H9 (cell line): ENCODE measurements around the gene MRPL14. TPM values are rescaled to one million over a fixed set of nuclear protein-coding genes. Genes with fewer than 3 reads are reported as not detected.
"Not testable (repeated sequence)": the region's sequence is repeated elsewhere in the genome, so short reads cannot be mapped to it uniquely, and the experiment has no call there.

Source experiments
- DNase-seq: peaks from one replicate; pipeline ENCODE4 v3.0.0-alpha.2; 2017
- H2AFZ ChIP-seq: one replicate; pipeline ENCODE4 v1.6.1; 2013; ENCODE audit warnings: mild to moderate bottlenecking, low read length, control low read depth, moderate library complexity
- H2AK5ac ChIP-seq: 2 replicates; pipeline ENCODE4 v1.6.1; 2013; ENCODE audit warnings: low read length, control low read depth, mixed read lengths; ENCODE audit not compliant: insufficient read length
- H2BK120ac ChIP-seq: one replicate; pipeline ENCODE4 v1.6.1; 2013; ENCODE audit warnings: low read depth, mild to moderate bottlenecking, low read length, control low read depth, inconsistent platforms; ENCODE audit not compliant: poor library complexity, severe bottlenecking
- H2BK12ac ChIP-seq: 2 replicates; pipeline ENCODE4 v1.6.1; 2013; ENCODE audit warnings: low read length, control low read depth, mixed read lengths, low read depth; ENCODE audit not compliant: insufficient read length
- H2BK15ac ChIP-seq: 2 replicates; pipeline ENCODE4 v1.6.1; 2013; ENCODE audit warnings: low read depth, low read length, control low read depth
- H2BK20ac ChIP-seq: one replicate; pipeline ENCODE4 v1.6.1; 2013; ENCODE audit warnings: low read depth, mild to moderate bottlenecking, low read length, control low read depth, inconsistent platforms; ENCODE audit not compliant: poor library complexity, severe bottlenecking
- H2BK5ac ChIP-seq: 2 replicates; pipeline ENCODE4 v1.6.1; 2013; ENCODE audit warnings: low read length, control low read depth, mixed read lengths; ENCODE audit not compliant: insufficient read length
- H3K14ac ChIP-seq: 2 replicates; pipeline ENCODE4 v1.6.1; 2013; ENCODE audit warnings: low read length, control low read depth; ENCODE audit not compliant: insufficient read depth
- H3K18ac ChIP-seq: 2 replicates; pipeline ENCODE4 v1.6.1; 2013; ENCODE audit warnings: low read depth, mild to moderate bottlenecking, mixed read lengths, low read length, control low read depth; ENCODE audit not compliant: insufficient read length
- H3K23ac ChIP-seq: 2 replicates; pipeline ENCODE4 v1.6.1; 2013; ENCODE audit warnings: low read length, control low read depth, mixed read lengths, low read depth; ENCODE audit not compliant: insufficient read length
- H3K23me2 ChIP-seq: 2 replicates; pipeline ENCODE4 v1.6.1; 2013; ENCODE audit warnings: low read depth, mild to moderate bottlenecking, mixed read lengths, low read length, control low read depth; ENCODE audit not compliant: insufficient read length, poor library complexity, severe bottlenecking
- H3K27ac ChIP-seq: 2 replicates; pipeline ENCODE4 v1.5.1; 2013; ENCODE audit warnings: low read length, control low read depth, mixed read lengths, low read depth; ENCODE audit not compliant: insufficient read length
- H3K27me3 ChIP-seq: 2 replicates; pipeline ENCODE4 v1.6.1; 2013; ENCODE audit warnings: low read length, control low read depth, inconsistent platforms; ENCODE audit not compliant: insufficient read depth
- H3K4ac ChIP-seq: 2 replicates; pipeline ENCODE4 v1.6.1; 2013; ENCODE audit warnings: low read depth, mild to moderate bottlenecking, control low read depth, inconsistent platforms, low read length, moderate library complexity
- H3K4me1 ChIP-seq: 2 replicates; pipeline ENCODE4 v1.6.1; 2013; ENCODE audit warnings: low read length, control low read depth, inconsistent platforms; ENCODE audit not compliant: insufficient read depth
- H3K4me2 ChIP-seq: 2 replicates; pipeline ENCODE4 v1.6.1; 2013; ENCODE audit warnings: low read length, control low read depth, mixed read lengths; ENCODE audit not compliant: insufficient read length, insufficient read depth
- H3K56ac ChIP-seq: 2 replicates; pipeline ENCODE4 v1.6.1; 2013; ENCODE audit warnings: low read depth, mild to moderate bottlenecking, mixed read lengths, low read length, control low read depth; ENCODE audit not compliant: insufficient read length
- H3K79me1 ChIP-seq: 2 replicates; pipeline ENCODE4 v1.6.1; 2013; ENCODE audit warnings: low read depth, mild to moderate bottlenecking, moderate library complexity, low read length, control low read depth, inconsistent platforms; ENCODE audit not compliant: insufficient read depth, poor library complexity, severe bottlenecking
- H3K79me2 ChIP-seq: 2 replicates; pipeline ENCODE4 v1.6.1; 2013; ENCODE audit warnings: low read length, control low read depth, inconsistent platforms; ENCODE audit not compliant: insufficient read depth
- H3K9ac ChIP-seq: 2 replicates; pipeline ENCODE4 v1.6.1; 2013; ENCODE audit warnings: low read length, control low read depth, mixed read lengths; ENCODE audit not compliant: insufficient read length; ENCODE audit errors: extremely low read depth
- H3K9me3 ChIP-seq: one replicate; pipeline ENCODE4 v1.6.1; 2013; ENCODE audit warnings: low read depth, low read length, inconsistent platforms; ENCODE audit not compliant: control insufficient read depth
- H3T11ph ChIP-seq: one replicate; pipeline ENCODE4 v1.6.1; 2013; ENCODE audit warnings: mild to moderate bottlenecking, low read length, control low read depth, inconsistent platforms
- H4K20me1 ChIP-seq: one replicate; pipeline ENCODE4 v1.6.1; 2013; ENCODE audit not compliant: control insufficient read depth, insufficient read length, insufficient read depth
- H4K5ac ChIP-seq: 2 replicates; pipeline ENCODE4 v1.6.1; 2013; ENCODE audit warnings: low read depth, mild to moderate bottlenecking, mixed read lengths, low read length, control low read depth; ENCODE audit not compliant: insufficient read length
- H4K8ac ChIP-seq: replicated peaks from 2 replicates; pipeline ENCODE4 v1.6.1; 2013; ENCODE audit warnings: low read length, control low read depth, mixed read lengths, low read depth; ENCODE audit not compliant: insufficient read length
- H4K91ac ChIP-seq: 2 replicates; pipeline ENCODE4 v1.6.1; 2013; ENCODE audit warnings: low read depth, mild to moderate bottlenecking, moderate library complexity, mixed read lengths, low read length, control low read depth; ENCODE audit not compliant: insufficient read length
- H3K27ac Mint-ChIP-seq, 3 experiments: 2 replicates in 2 of 3; 3 replicates in 1 of 3; pipeline ENCODE4 v1.8.0; 2020 to 2021; ENCODE audit warnings: mixed read lengths in 3 of 3, mild to moderate bottlenecking in 1 of 3, moderate library complexity in 1 of 3
- H3K27me3 Mint-ChIP-seq: 2 replicates; pipeline ENCODE4 v1.8.0; 2021; ENCODE audit warnings: low read depth, mild to moderate bottlenecking, moderate library complexity, mixed read lengths
- H3K36me3 Mint-ChIP-seq, 3 experiments: 2 replicates in 2 of 3; 3 replicates in 1 of 3; pipeline ENCODE4 v1.8.0; 2020 to 2021; ENCODE audit warnings: low read depth in 3 of 3, mixed read lengths in 3 of 3; ENCODE audit not compliant: insufficient read depth in 1 of 3
- H3K4me1 Mint-ChIP-seq, 2 experiments: 2 replicates each; pipeline ENCODE4 v1.8.0; 2020; ENCODE audit warnings: mixed read lengths in 2 of 2
- H3K4me3 Mint-ChIP-seq, 2 experiments: 2 replicates in 1 of 2; 3 replicates in 1 of 2; pipeline ENCODE4 v1.8.0; 2020 to 2021; ENCODE audit warnings: mild to moderate bottlenecking in 2 of 2, mixed read lengths in 2 of 2, moderate library complexity in 1 of 2
- H3K9me3 Mint-ChIP-seq, 2 experiments: 2 replicates in 1 of 2; 3 replicates in 1 of 2; pipeline ENCODE4 v1.8.0; 2020; ENCODE audit warnings: mild to moderate bottlenecking in 2 of 2, mixed read lengths in 2 of 2, moderate library complexity in 1 of 2
- WGBS: extraction: QIAGEN DNeasy Blood & Tissue Kit; methylation state at CpG from one replicate; pipeline ENCODE4 v1.1.7; 2013; ENCODE audit warnings: missing lambda C conversion rate, low lambda C conversion rate, mixed read lengths; ENCODE audit not compliant: insufficient read length; ENCODE audit errors: extremely low coverage; 5-methylcytosine and 5-hydroxymethylcytosine counted together
- total RNA-seq: library from RNA; stranded (reverse); gene quantifications from 2 replicates; pipeline ENCODE4 v1.2.1, GENCODE V29; 2021
- TF ChIP-seq, protein P1 (sequence below): fragments of 200-600 bp; sonication (generic); conservative IDR thresholded peaks from 3 replicates; pipeline ENCODE4 v1.8.0; 2021; ENCODE audit warnings: antibody characterized with exemption, mild to moderate bottlenecking

The MRPL14 gene
- total RNA-seq, 1 experiment from 2014 or later, result 80.1 TPM

DNA sequence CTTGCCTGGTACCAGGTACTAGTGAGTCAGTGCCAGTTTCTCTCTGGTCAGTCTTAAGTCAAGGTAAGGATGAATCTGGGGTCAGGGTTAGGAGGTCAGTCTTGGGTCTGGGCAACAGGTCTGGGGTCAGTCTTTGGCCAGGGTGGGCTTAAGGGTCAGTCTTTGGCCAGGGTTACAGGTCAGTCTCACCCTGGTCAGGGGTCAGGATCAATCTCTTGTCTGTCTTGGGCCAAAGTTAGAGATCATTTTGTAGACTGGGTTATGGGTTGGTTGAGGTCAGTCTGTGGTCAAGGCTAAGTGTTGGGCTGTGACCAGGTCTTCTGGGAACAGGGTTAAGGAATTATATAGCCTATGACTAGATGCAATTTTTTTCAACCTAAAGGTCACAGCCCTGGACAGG lies 18.6 kb upstream of the MRPL14 start:
- Histone ChIP-seq H3K18ac (no peak overlapping the region), H4K20me1 (peaks cover 3% of the 10 kb centered on the region), H3T11ph (no peak overlapping the region), H3K23me2 (no peaks in the 10 kb centered on the region), H2AK5ac (no peak overlapping the region), H2BK5ac (no peak overlapping the region), H2BK15ac (no peak overlapping the region), H3K4me2 (no peak overlapping the region), H3K56ac (no peak overlapping the region), H3K9me3 (no peaks in the 10 kb centered on the region), H3K79me2 (no peaks in the 10 kb centered on the region), H3K23ac (no peak overlapping the region), H2BK120ac (no peak overlapping the region), H3K79me1 (no peaks in the 10 kb centered on the region), H3K9ac (no peak overlapping the region), H3K14ac (no peak overlapping the region), H4K5ac (no peak overlapping the region), H2BK12ac (no peak overlapping the region), H2BK20ac (no peak overlapping the region), H4K91ac (no peak overlapping the region), H3K27ac (no peak overlapping the region), H3K27me3 (no peaks in the 10 kb centered on the region), H3K4me1 (no peaks in the 10 kb centered on the region), H4K8ac (no peak overlapping the region), H3K4ac (no peak overlapping the region), H2AFZ (no peak overlapping the region)
- no peak overlapping the region for H3K4me3 Mint-ChIP-seq
- no peaks in the 10 kb centered on the region; the same call in 1 of the 2 replicates for H3K27me3 Mint-ChIP-seq
- peaks cover 17 to 71% (median 52%) of the 10 kb centered on the region in 3 experiments; a peak in 6 of 7 replicates for H3K36me3 Mint-ChIP-seq
- TF ChIP-seq, protein P1, sequence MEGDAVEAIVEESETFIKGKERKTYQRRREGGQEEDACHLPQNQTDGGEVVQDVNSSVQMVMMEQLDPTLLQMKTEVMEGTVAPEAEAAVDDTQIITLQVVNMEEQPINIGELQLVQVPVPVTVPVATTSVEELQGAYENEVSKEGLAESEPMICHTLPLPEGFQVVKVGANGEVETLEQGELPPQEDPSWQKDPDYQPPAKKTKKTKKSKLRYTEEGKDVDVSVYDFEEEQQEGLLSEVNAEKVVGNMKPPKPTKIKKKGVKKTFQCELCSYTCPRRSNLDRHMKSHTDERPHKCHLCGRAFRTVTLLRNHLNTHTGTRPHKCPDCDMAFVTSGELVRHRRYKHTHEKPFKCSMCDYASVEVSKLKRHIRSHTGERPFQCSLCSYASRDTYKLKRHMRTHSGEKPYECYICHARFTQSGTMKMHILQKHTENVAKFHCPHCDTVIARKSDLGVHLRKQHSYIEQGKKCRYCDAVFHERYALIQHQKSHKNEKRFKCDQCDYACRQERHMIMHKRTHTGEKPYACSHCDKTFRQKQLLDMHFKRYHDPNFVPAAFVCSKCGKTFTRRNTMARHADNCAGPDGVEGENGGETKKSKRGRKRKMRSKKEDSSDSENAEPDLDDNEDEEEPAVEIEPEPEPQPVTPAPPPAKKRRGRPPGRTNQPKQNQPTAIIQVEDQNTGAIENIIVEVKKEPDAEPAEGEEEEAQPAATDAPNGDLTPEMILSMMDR, result no peak
- no peak for DNase-seq
- no peaks in the 10 kb centered on the region for H3K4me1 Mint-ChIP-seq
- H3K9me3 Mint-ChIP-seq, result no peaks in the 10 kb centered on the region
- H3K27ac Mint-ChIP-seq, result no peak overlapping the region; a peak in 1 of 7 replicates

- not testable (repeated sequence) for H4K91ac ChIP-seq, H2BK20ac ChIP-seq, H3K79me1 ChIP-seq, H3K14ac ChIP-seq, H3K23me2 ChIP-seq, H2BK120ac ChIP-seq, H4K8ac ChIP-seq, H3K4ac ChIP-seq, H2BK5ac ChIP-seq, H2AFZ ChIP-seq, H2AK5ac ChIP-seq, DNase-seq, H3K23ac ChIP-seq, H3K27ac ChIP-seq, H3K79me2 ChIP-seq, H3K27ac Mint-ChIP-seq, H3T11ph ChIP-seq, H3K27me3 Mint-ChIP-seq, H3K56ac ChIP-seq, H3K4me1 ChIP-seq, H3K18ac ChIP-seq, H3K4me1 Mint-ChIP-seq, H3K9me3 ChIP-seq, H3K9ac ChIP-seq, H3K9me3 Mint-ChIP-seq, H4K5ac ChIP-seq, H2BK12ac ChIP-seq, H3K4me2 ChIP-seq, H3K4me3 Mint-ChIP-seq, H4K20me1 ChIP-seq, H2BK15ac ChIP-seq, H3K27me3 ChIP-seq
- no CpG with 5 or more reads among the region's 3 CpGs for WGBS
- H3K36me3 Mint-ChIP-seq, result peaks cover 24 to 76% (median 59%) of the 10 kb centered on the region in 3 experiments
These were observed 17.3 kb upstream of the MRPL14 start for GRCh38 chr6:44144536-44144935.
